ENCODE results near the gene IL18RAP.

- TF ChIP-seq CTCF (IDR thresholded peaks at IDR 0.05), result no peak
- TF ChIP-seq POLR2A (IDR thresholded peaks at IDR 0.05), result no peak
Observed at GRCh38 chr2:102484310-102485061, 61.5 kb downstream of the IL18RAP start.

All from sigmoid colon (tissue), 3 donors.